HUDEP-2 (cell line): Measurements from ENCODE around the gene XYLT1.

Experiments
- DNase-seq, 76 experiments: peaks; one replicate each; lab custom pipeline; 2025; ENCODE audit not compliant: unreplicated experiment in 76 of 76; lab: John Stamatoyannopoulos, UW

Gene XYLT1

DNA sequence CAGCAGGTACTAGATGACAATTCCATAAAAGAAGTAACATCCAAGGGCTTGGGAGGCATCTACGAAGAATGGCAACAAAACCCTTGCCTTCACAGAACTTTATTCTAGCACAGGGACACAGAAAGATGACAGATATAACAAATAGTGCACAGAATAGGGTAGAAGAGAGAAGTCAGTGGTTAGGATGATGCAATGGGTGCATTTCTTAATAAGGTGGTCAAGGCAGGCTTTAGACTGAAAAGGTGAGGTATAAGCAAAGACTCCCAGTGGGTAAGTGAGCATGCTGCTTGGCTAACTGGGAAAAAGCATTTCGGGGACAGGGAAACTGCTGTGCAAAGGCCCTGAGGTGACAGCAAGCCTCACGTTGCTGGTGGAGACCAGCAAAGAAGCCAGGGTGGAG lies 175.9 kb downstream of the XYLT1 start:
- DNase-seq: no peak

DNA sequence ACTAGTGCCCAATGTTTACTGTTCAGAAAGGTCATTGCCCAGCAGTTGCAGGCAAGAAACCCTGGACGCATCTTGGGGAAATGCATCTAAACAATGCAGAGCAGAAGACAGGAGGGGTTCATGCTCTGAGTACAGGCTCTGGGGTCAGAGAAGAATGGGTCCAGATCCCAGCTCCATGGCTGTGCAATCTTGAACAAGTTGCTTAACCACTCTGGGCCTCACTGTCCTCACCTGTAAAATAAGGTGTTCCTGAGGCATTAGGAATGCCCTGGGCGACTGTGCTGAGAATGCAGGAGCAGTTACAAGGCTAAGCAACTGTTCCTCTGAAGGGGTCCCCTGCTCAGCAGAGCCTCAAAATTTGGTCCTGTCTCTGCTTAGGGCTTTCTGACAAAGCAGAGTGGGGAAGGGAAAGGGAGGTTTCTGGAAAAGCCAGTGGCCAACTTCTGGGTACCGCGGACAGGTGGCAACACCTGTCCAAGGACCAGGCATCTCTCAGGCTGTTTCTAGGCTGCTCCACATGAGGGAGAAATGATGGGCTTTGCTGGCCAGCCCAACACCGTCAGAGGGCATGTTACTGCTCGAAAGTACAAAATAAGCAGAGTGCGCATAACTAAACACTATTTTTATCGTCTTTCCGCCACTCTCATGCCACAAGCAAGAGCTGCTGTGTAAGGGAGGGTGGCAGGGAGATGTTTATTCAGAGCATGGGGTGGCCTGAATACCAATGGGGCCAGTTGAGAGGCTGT lies 176.8 kb downstream of the XYLT1 start:
- no peak for DNase-seq

DNA sequence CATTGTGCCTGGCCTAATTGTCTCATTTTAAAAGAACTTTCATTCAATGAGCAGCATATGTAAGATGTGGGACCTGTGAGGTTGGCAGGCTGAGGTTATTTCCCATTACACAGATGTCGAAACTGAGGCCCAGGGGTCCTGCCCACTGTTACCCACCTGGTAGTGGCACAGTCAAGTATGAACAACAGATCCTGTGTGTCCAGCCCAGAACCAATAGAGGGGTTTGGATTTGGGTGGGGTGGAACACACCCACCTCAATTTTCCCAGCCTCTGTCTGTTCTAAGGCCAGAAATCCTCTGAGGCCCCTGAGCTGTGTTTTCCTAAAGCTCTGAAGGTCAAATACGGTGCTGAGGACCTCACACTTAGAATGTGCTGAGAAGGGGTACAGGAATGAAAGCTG lies 179.5 kb downstream of the XYLT1 start:
- no peak for DNase-seq

DNA sequence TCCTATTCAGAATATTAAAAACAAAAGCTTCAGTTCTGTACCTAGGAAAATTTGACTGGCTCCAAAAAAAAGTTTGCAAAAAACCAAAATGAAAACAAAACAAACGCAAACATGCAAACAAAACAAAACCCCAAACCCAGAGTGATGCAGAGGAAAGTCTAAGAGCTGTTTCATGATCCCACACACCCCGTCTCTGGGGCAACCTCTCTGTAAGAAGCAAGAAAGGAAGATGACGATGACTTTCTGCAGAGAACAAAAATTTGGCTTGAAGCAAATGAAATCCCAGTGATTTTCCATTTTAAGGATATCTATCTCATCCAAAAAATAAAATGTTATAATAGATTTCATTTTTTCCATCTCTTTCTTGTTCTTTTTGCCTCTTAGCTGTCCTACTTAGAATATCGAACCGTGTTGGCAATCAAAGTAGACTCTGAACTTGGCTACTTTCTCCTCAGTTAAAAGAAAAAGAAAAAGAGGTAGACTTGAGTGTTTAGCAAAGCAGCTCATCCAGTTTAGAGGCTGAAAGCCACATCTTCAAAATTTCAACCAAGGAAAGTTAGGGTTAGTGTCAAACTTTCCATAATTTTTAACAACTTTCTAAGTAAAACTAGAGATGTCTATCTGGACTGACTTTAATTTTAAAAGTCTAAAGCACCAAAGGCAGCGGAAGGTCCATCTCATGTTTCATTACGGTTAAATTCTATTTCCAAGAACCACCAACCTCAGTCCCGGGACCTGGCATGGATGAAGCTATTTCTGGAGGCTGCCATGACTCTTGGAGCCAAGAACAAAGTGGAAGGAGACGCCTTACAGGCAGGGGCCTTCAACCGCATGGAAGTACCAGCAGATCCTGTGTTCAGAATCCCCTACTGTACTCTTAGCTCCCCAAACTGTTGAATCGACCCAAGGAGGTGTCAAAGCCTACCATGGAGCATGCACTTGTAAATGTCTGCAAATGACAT lies 180.8 kb downstream of the XYLT1 start:
- DNase-seq: no peak

DNA sequence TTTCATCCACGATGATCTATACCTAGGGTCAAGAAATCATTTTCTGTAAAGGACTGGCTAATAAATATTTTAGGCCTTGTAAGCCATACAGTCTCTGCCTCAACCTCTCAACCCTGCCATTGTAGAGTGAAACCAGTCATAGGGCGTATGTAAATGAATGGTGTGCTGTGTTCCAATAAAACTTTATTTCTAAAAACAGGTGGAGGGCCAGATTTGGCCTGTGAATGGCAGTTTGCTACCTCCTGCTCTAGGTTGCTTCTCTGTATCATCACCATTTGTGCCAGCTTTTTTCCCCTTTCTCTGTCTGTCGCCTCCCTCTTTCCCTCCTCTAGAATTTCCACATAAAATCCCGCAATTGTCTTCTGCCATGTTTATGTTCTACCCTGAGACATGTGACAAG lies 181.7 kb downstream of the XYLT1 start:
- DNase-seq: no peak

DNA sequence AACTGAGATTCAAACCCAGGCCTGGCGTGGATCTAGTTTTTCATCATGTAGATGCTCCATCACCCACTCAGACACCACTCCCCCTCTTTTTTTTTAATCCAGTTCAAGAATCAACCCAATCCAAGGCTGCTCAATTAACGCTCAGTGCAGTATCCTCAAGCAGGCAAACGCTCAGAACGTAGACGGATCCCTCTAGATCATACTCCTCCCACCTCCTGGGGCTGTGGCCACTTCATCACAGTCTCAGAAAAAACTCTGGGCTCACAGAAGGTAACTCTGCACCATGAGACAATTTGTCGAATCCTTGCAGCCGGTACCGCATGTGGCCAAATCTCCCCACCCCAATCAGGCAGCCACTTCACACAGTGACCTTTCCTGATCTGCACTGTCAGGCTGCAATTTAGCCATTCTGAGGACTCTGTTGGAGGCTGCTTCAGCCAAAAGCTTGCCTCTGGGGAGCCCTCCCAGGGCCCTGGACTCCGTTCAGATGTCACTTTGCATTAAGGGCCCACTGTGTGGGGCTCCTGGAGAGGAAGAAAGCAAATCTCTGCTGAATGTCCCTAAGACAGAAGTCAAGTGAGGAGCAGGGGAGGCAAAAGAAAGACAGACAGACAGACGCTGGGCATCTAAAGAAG lies 183.5 kb downstream of the XYLT1 start:
- no peak for DNase-seq

DNA sequence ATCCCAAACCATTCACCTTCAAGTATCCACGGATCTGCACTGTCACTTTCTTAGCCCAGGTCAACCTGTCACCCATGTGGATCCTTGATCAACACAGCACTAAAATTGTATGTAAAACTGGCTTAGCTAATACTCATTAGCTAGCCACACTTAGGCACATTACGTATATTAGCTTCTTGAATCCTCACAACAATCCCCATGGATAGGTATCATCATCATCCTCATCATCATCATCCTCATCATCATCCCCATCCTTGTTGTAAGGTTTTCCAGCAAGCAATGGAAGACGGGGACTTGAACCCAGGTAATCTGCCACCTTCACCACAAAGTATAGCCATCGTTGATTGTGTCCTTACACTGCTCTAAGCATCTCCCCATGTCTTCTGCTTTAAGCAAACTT lies 184.3 kb downstream of the XYLT1 start:
- DNase-seq: no peak

DNA sequence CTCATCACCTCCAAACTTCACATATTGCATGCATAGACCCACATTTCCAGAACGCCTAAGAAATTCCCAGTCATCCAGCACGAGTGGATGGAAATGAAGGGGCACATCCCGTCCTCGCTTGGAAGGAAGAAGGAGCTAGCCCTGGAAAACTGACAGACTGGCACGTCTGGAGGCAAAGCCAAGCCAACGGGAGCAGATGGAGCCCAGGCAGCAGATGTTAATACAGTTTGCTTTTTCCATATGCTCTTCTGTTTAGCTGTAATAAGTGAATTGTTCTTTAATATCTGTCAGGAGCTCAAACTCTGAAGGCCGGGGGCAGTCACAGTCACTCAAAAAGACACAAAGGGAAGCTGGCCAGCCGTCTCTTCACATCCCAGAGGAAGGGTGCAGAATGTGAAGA lies 187.7 kb downstream of the XYLT1 start:
- no peak for DNase-seq

DNA sequence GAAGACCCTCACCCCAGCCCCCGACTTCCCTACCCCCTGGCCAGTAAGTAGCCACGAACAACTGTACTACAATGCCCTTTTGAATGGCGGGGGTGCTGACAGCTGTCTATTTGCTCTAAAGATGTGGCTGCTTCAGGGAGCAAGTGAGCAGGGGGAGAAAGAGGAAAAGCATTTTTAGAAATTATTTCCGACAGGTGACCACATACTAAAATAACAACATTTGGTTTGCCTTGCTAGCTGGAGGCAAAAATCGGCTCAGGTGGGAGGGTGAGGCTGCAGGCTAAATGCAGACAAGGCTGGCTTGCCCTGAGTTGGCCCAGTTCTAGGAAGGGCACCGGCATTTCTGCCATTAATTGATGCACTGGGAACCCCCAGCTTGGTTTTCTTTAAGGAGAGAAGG lies 188.5 kb downstream of the XYLT1 start:
- no peak for DNase-seq

DNA sequence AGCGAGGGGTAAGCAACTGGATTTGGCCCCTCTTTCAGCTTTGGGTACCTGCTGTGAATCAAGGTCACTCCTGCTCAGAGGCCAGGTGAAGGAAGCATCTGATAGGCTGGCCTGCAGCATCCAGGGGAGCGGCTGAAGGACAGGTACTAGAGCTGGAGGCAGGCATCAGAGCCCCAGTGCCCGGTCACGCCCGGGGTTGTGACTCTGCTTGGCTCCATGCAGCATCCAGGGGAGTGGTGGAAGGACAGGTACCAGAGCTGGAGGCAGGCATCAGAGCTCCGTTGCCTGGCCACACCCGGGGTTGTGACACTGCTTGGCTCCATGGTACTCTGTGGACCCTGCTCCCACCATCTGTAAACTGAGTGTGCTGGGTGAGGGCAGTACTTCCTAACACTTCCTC lies 189.7 kb downstream of the XYLT1 start:
- no peak for DNase-seq

DNA sequence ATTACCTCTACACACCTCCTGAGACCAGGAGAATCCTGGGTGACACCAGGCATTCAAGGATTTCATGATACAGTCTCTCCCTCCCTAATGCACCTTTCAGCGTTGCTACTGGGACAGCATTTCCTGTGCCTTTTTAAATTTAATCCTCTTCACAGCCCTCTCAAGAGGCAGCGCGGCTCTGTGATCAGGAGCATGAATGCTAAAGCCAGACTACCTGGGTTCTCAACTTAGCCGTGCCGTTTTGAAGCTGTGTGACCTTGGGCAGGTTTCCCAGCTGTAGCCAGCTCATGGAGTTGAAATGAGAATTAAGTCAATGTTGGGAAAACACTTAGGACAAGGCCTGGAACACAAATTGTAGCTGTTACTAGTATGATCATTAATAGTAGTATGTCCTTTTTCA lies 191.8 kb downstream of the XYLT1 start:
- DNase-seq: no peak

DNA sequence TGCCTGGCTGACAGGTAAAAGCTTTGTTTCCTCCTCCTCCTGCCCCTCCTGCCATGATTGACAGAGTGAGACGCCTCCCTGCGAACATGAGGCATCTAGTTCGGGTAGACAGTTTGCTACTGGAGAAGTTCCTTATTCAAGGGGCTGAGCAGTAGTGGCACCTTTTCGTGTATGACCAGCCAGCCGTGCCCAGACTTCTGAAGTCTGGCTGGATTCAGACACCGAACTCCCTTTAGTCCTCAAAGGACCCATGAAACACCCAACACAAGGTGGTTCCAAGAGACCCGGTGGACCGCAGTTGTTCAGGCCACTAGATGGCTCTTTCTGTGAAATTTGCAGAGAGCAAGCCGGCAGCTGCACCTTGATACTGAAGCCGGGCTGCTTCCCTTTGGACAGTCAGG lies 192.8 kb downstream of the XYLT1 start:
- DNase-seq: no peak

DNA sequence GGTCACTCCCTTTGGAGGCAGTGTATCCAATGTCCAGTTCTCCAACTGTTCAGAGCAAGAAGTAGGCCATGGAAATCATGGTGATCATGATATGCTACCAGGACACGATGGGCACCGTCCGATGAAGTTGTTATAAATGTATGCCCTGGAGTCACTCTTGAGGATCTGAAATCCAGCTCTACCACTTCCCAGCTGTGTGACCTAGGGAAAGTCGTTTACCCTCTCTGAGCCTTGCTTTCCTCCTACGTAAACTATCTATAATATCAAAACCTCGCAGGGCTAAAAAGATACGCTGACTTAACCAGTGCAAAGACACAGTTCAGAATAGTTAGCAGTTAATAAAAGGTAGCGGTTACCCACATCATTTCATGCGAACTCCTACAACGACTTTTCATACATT lies 194.2 kb downstream of the XYLT1 start:
- DNase-seq: no peak

DNA sequence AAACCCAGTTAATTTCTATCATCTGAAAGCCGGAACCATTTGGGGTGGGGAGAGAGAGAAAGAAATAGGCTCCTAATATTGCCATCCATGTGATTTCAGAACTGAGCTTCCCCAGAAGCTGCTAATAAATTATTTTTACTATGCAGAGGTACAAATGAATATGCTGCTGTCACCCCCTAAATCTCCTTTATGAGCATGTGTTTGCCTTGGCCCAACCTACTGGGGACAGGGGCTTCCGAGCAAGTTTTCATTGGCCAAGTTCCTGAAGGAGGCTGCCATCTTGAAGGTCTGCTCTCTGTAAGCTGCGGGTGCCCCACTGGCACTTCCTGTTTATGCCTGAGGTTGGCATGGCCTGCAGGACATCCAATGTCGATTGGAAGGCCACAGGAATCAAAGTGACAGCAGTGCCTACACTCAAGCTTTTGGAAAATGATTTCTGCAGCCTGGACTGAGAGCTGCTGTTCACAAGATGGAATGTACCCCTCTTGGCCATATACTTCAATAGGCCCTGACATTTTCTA lies 194.7 kb downstream of the XYLT1 start:
- no peak for DNase-seq

DNA sequence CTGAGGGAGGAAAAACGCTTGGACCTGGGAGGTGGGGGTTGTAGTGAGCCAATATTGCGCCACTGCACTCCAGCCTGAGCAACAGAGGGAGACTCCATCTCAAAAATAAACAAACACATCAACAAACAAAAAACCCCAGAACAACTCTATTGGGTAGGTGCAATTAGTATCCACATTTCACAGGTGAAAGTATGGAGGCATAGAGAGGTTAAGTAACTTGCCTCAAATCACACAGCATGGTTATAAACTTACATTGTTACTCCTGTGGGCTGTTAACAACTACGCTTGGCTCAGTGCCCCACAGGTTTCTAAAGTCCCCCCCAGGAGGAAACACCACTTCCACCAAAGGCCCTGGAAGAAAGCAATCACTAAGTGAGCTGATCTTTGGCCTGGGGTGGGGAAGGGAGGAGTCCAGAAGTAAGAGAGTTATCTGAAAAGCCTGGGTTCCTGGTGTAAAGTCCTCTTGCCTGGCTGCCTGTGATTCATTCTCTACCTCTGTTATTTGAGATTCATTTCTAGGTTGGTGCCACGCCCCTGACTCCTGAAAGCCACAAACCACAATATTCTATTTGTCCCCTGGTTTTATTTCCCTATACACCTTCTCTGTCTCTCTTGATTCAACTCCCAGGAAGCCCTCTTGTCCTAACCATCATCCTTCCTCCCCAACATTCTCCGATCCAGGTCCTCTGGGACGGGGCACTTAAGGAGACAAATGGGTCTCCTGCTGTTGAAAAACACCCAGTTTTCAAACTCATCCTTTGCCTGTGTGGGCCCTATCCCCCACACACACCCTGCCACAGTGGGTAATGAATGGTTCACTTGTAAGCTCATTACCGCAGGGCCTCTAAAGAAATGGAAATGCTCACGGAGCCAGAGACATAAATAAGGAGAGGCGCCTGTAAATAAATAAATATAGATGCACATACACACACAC lies 195.4 kb downstream of the XYLT1 start:
- no peak for DNase-seq

DNA sequence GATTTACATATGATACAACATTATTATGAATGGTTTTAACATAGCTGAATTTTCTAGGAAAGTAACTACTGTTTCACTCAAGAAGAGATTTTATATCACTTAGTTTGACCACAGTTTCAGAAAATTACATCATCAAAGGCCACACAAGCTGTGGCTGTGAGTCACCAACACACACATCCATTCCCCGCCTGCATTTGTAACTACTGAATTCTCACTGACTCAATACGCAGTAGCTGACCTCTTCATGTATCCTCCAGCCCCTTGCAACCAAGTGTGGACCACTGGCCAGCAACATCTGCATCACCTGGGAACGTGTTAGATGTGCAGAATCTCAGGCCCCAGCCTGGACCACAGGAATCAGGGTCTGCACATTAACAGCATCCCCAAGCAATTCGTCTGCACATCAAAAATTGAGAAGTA lies 197.6 kb downstream of the XYLT1 start:
- no peak for DNase-seq

DNA sequence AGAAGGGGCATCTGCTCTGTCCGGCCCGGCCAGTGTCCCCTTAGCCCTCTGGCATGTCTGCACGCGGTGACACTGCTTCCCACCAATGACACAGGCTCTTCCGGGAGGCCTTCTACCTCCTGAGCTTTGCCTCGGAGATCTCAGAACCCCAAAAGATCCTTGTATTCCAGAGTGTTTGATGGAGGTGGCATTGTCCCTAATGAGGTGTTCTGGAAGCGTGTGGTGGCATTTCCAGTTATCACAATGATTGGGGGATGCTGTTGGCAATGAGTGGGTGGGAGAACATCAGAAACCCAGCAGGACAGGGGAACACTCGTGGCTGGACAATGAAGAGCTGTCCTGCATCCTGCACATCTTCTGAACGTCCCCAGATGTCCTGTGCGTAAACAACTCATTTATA lies 198.0 kb downstream of the XYLT1 start:
- no peak for DNase-seq

DNA sequence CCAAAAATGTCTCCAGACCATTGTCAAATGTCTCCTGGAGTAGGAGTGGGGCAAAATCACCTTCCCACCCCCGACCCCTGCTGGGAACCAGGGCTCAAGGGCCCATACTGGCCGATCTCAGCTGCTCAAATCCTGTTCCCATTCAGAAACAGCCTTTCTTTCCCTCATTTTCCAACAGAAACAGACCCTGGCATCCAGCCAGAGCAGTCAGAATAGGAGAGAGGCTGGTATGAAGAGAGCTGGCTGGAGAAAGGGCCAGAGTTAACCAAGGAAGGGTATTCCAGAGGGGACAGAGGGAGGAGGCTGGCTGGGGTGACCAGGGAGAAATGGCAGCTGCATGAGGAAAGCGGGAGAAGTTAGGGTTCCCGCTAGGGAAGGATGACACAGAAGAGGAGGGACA lies 199.1 kb downstream of the XYLT1 start:
- DNase-seq: no peak

DNA sequence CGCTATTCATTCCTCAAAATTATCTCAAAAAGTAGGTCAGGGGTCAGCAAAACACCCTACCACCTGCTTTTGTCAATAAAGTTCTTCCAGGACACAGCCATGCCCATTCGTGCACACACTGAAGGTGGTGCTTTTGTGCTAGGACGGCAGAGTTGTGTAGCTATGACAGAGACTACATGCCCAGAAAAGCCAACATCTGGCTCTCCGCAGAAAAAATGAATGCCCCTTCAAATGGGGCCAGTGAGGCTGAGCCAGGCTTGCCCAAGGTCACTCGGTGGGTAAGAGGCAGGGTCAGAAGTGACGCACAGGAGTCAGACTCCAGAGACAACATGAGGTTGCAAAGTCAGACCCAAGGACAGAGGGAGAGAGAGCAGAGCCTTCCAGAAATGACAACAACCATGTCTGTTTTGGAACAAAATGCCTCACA lies 200.1 kb downstream of the XYLT1 start:
- no peak for DNase-seq

DNA sequence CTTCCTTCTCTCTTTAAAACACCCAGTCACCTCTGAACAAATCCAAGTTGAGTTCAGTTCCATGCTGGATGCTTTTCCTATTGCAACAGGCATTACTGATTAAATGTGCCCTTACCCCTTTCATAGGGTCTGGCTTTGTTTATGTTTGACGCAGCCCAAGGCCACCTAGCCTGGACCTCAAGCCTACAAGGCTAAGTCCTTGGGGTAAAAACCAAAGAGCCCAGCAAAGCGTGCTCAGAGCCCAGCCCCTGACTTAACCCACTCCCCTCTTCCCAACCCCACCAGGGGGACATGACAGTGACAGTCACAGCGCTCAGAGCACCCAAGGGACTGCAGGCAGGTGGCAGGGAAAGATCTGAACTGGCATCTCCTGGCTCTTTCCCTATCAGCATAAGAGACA lies 200.6 kb downstream of the XYLT1 start:
- DNase-seq: no peak
